Uterus (tissue), 4 donors: ENCODE results near the gene KREMEN2. TPM values are rescaled to one million over a fixed set of nuclear protein-coding genes. Genes with fewer than 3 reads are reported as not detected.
"Not testable (repeated sequence)": the region's sequence is repeated elsewhere in the genome, so short reads cannot be mapped to it uniquely, and the experiment has no call there.

Experiments
- DNase-seq, 2 donors: peaks; one replicate each; pipeline ENCODE4 v3.0.0-alpha.2; 2019 to 2020
- H3K27ac ChIP-seq, 2 donors: fragments of 200-600 bp; sonication (generic); 1 replicate in 1 of 2; 2 replicates in 1 of 2; pipeline ENCODE4 v1.5.1; 2016 to 2018
- H3K27me3 ChIP-seq, 2 donors: fragments of 200-600 bp; sonication (generic); one replicate each; pipeline ENCODE4 v1.5.1; 2018 to 2019; ENCODE audit warnings: control low read depth in 1 of 2
- H3K36me3 ChIP-seq, 2 donors: fragments of 200-600 bp; sonication (generic); one replicate each; pipeline ENCODE4 v1.5.1; 2019; ENCODE audit warnings: control low read depth in 1 of 2
- H3K4me1 ChIP-seq, 2 donors: fragments of 200-600 bp; sonication (generic); one replicate each; pipeline ENCODE4 v1.5.1; 2018 to 2019; ENCODE audit warnings: control low read depth in 1 of 2
- H3K4me3 ChIP-seq, 2 donors: fragments of 200-600 bp; sonication (generic); 1 replicate in 1 of 2; 2 replicates in 1 of 2; pipeline ENCODE4 v1.5.1; 2018 to 2019; ENCODE audit warnings: mild to moderate bottlenecking in 1 of 2
- H3K9me3 ChIP-seq, 2 donors: fragments of 200-600 bp; sonication (generic); one replicate each; pipeline ENCODE4 v1.5.1; 2019; ENCODE audit warnings: control low read depth in 1 of 2
- POLR2A ChIP-seq, 2 donors: fragments of 450-650 bp; IDR thresholded peaks; one replicate each; pipeline ENCODE4 v1.6.1; 2016; ENCODE audit warnings: antibody characterized with exemption in 2 of 2, mild to moderate bottlenecking in 1 of 2, moderate library complexity in 1 of 2
- intact Hi-C: fragments of 100-400 bp; cut with DNase I; formaldehyde crosslinking; loops from one replicate; pipeline ENCODE4 v1.15.1; 2023; ENCODE audit warnings: low total_unique reads
- total RNA-seq, 4 donors: library from RNA; depleted of rRNA in 3 of 4; stranded (reverse); fragments of >200 nt in 3 of 4; gene quantifications; one replicate each; pipeline versions ENCODE4 v1.1.0 to v1.2.4, GENCODE V29; 2014 to 2023
- TF ChIP-seq, protein P1 (sequence below), 4 experiments: fragments of 200-600 bp in 2 of 4; fragments of 450-650 bp in 2 of 4; sonication (generic) in 2 of 4; IDR thresholded peaks; one replicate each; pipeline ENCODE4 v1.5.1; 2016 to 2019; ENCODE audit warnings: antibody characterized with exemption in 4 of 4, mild to moderate bottlenecking in 2 of 4, moderate library complexity in 1 of 4
- donor health status: DM: yes; HTN: yes; CAD: no.

Gene KREMEN2
- total RNA-seq, 4 donors from 2014 or later = 0.41 TPM; not detected in 3

DNA sequence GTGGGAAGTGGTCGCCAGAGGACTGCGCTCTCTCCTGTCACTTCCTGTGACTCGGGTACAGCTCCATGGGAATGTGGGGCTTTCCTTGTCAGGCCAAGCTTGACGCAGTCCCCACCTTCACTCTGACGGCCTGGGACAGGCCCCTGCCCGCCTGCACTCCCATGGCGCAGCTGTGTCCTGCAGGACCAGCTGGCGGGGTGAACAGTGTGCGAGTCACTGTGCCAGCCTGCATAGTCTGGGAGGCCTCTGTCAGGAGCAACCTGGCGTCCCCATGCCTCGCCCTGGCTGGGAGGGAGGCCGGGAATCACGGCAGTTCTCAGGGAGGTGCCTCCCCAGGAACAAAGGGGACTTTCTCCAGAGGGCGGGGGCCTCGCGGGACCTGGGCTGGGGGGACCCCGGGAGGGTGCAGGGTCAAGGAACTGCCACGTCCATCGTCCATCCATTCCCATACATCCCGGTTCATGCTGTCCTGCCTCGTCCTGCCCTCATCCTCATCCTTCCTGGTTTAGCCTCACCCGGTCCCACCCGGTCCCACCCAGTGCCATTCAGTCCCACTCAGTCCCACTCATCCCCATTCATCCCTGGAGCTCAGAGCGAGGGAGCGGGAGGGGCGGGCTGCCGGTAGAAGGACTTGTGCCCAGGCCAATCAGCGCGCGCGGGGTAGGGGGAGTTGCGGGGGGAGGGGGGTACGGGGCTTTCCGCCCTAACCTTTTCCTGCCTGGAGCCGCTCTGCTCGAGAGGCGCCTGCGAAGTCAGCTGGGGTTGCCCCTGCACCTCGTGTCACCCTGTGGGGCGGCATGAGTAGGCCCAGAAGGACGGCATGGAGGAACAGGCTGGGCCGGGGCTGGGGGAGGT is 38.9 kb upstream of the KREMEN2 start:
- DNase-seq = no peak
- TF ChIP-seq, protein P1, sequence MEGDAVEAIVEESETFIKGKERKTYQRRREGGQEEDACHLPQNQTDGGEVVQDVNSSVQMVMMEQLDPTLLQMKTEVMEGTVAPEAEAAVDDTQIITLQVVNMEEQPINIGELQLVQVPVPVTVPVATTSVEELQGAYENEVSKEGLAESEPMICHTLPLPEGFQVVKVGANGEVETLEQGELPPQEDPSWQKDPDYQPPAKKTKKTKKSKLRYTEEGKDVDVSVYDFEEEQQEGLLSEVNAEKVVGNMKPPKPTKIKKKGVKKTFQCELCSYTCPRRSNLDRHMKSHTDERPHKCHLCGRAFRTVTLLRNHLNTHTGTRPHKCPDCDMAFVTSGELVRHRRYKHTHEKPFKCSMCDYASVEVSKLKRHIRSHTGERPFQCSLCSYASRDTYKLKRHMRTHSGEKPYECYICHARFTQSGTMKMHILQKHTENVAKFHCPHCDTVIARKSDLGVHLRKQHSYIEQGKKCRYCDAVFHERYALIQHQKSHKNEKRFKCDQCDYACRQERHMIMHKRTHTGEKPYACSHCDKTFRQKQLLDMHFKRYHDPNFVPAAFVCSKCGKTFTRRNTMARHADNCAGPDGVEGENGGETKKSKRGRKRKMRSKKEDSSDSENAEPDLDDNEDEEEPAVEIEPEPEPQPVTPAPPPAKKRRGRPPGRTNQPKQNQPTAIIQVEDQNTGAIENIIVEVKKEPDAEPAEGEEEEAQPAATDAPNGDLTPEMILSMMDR (IDR thresholded peaks at IDR 0.05) = no peak
- H3K27ac ChIP-seq = no peak overlapping the region
- no peaks in the 10 kb centered on the region for H3K9me3 ChIP-seq
- no peaks in the 10 kb centered on the region for H3K27me3 ChIP-seq
- H3K4me1 ChIP-seq = no peaks in the 10 kb centered on the region
- H3K4me3 ChIP-seq = no peak overlapping the region
- intact Hi-C loops = loop anchor here (10.0 kb wide), 1 partner anchor 50 kb away; no protein-coding TSS in a partner anchor
- no peaks in the 10 kb centered on the region for H3K36me3 ChIP-seq

DNA sequence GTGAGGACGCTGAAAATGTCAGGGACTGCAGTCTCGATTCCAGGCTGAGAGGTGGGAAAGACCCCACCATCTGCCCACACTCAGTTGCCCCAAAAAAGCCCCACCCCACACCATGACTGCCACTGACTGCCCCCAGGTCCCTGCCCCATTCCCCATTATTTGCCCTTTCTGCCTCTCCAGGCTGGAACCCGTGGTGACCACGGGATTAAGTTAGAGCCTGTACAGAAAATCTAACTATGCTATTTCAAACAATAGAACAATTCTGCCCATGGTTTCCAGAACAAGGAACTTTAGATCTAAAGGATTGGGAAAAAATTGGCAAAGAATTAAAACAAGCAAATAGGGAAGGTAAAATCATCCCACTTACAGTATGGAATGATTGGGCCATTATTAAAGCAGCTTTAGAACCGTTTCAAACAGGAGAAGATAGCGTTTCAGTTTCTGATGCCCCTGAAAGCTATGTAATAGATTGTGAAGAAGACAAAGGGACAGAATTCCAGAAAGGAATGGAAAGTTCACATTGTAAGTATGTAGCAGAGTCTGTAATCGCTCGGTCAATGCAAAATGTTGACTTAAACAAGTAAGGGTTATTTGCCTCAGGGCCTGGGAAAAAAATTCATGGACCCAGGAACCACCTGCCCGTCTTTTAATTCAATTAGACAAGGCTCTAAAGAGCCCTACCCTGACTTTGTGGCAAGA is 38.0 kb upstream of the KREMEN2 start:
- no peaks in the 10 kb centered on the region for H3K9me3 ChIP-seq
- DNase-seq = no peak
- TF ChIP-seq POLR2A (IDR thresholded peaks at IDR 0.05) = no peak
- TF ChIP-seq, protein P1 (IDR thresholded peaks at IDR 0.05) = no peak
- intact Hi-C loops = loop anchor here (10.0 kb wide), 1 partner anchor 51 kb away; no protein-coding TSS in a partner anchor
- no peaks in the 10 kb centered on the region for H3K36me3 ChIP-seq
- H3K27ac ChIP-seq = no peak overlapping the region
- H3K4me1 ChIP-seq = no peaks in the 10 kb centered on the region
- no peaks in the 10 kb centered on the region for H3K27me3 ChIP-seq
- H3K4me3 ChIP-seq = no peak overlapping the region

DNA sequence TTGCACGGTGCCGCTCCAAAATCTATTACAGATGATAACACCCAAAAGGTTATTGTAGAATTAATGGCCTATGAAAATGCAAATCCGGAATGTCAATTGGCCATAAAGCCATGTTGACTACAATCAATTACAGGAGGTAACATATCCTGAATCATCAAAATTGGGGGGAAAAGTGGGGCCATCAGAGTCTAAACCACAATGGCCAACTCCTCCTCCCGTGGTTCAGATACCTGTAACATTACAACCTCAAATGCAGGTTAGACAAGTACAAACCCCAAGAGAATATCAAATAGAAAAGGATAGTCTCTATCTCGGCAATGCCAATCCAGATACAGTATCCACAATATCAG is 37.5 kb upstream of the KREMEN2 start:
- no peak overlapping the region for H3K27ac ChIP-seq
- no peak overlapping the region for H3K4me3 ChIP-seq
- no peak for DNase-seq
- no peaks in the 10 kb centered on the region for H3K36me3 ChIP-seq
- TF ChIP-seq POLR2A (IDR thresholded peaks at IDR 0.05) = no peak
- TF ChIP-seq, protein P1 (IDR thresholded peaks at IDR 0.05) = no peak
- H3K4me1 ChIP-seq = no peaks in the 10 kb centered on the region
- no peaks in the 10 kb centered on the region for H3K27me3 ChIP-seq
- H3K9me3 ChIP-seq = no peaks in the 10 kb centered on the region
- intact Hi-C loops = loop anchor here (10.0 kb wide), 1 partner anchor 52 kb away; no protein-coding TSS in a partner anchor

DNA sequence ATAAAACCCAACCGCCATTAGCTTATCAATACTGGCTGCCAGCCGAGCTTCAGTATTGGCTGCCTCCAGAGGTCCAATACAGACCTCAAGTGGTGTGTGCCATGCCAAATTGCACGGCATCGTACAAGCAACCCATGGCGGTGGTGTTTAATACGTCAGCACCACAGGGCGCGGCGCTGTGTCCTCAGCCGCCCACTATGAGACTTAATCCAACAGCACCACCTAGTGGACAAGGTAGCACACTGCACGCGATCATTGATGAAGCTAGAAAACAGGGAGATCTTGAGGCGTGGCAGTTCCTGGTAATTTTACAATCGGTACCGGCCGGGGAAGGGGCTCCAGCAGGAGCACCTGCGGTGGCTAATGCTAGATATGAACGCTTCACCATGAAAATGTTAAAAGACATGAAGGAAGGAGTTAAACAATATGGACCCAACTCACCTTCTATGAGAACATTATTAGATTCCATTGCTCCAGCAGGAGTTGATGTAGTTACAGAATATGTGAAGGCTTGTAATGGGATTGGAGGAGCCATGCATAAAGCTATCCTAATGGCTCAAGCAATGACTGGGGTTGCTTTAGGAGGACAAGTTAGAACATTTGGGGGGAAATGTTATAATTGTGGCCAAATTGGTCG is 36.9 kb upstream of the KREMEN2 start:
- Histone ChIP-seq H3K9me3 (no peaks in the 10 kb centered on the region), H3K27ac (no peak overlapping the region), H3K4me1 (no peaks in the 10 kb centered on the region), H3K27me3 (no peaks in the 10 kb centered on the region), H3K36me3 (no peaks in the 10 kb centered on the region), H3K4me3 (no peak overlapping the region)
- intact Hi-C loops = loop anchor here (10.0 kb wide), 1 partner anchor 52 kb away; no protein-coding TSS in a partner anchor
- TF ChIP-seq, protein P1 (IDR thresholded peaks at IDR 0.05) = peak; percentile 94 to 96 (median 95)
- TF ChIP-seq POLR2A (IDR thresholded peaks at IDR 0.05) = no peak
- peak; percentile 78 to 85 for DNase-seq

DNA sequence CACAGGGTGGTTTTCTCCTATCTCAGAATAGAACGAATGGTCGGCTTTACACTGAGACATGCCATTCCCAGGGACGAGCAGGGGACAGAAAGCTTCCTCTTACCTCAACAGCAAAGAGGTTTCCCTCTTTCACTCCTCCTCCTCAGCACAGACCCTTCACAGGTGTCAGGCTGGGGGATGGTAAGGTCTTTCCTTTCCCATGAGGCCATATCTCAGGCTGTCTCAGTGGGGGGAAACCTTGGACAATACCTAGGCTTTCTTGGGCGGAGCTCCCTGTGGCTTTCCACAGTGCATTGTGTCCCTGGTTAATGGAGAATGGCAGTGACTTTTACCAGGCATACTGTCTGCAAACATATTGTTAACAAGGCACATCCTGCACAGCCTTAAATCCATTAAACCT is 35.9 kb upstream of the KREMEN2 start:
- not testable (repeated sequence) for H3K36me3 ChIP-seq, H3K4me3 ChIP-seq, H3K27me3 ChIP-seq, H3K27ac ChIP-seq, H3K9me3 ChIP-seq, H3K4me1 ChIP-seq, DNase-seq
- intact Hi-C loops = loop anchor here (10.0 kb wide), 1 partner anchor 53 kb away; no protein-coding TSS in a partner anchor
